Renal cortex interstitium (tissue), 11 donors: Measurements from ENCODE around the gene IGFL2. TPM values are rescaled to one million over a fixed set of nuclear protein-coding genes. Genes with fewer than 3 reads are reported as not detected.
"Not testable (repeated sequence)": the region's sequence is repeated elsewhere in the genome, so short reads cannot be mapped to it uniquely, and the experiment has no call there.

Source experiments
- DNase-seq, 11 donors: peaks; one replicate each; pipeline ENCODE4 v3.0.0-alpha.2; 2013; ENCODE audit warnings: low read depth in 9 of 11, low spot score in 4 of 11; ENCODE audit errors: extremely low read depth in 1 of 11
- polyA plus RNA-seq, 3 donors: library from polyadenylated mRNA; unstranded; fragments of 120-200 nt; gene quantifications; one replicate each; pipeline ENCODE4 v1.2.1, GENCODE V29; 2013; ENCODE audit not compliant: insufficient read length in 3 of 3

Gene IGFL2
- polyA plus RNA-seq, 3 donors: 0.09 TPM; not detected in 2

DNA sequence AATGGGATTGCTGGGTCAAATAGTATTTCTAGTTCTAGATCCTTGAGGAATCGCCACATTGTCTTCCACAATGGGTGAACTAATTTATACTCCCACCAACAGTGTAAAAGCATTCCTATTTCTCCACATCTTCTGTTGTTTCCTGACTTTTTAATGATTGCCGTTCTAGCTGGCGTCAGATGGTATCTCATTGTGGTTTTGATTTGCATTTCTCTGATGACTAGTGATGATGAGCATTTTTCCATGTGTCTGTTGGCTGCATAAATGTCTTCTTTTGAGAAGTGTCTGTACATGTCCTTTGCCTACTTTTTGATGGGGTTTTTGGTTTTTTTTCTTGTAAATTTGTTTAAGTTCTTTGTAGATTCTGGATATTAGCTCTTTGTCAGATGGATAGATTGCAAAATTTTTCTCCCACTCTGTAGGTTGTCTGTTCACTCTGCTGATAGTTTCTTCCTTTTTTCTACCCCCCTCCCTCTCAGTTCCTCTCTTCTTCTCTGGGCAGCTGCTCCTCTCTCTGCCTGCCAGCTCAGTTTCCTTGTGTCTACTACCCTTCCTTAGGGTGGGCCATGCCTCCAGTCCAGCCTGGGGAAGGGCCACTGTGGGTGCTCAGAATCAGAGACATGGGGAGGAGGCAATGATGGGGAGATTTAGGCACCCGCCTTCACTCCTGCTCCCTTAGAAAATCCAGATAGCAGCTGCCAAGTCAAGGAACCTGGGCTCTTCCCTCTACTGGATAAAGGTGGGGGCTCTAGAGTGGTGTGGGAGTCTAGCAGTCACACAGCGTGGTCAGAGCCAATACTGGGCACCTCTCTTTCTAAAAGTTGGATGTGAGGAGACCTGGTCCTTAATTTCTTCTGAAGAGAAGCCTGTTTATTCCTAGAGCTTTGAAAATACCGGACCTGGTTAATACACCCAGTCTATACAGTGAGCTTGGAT is 37.0 kb downstream of the IGFL2 start:
- DNase-seq: not testable (repeated sequence)

DNA sequence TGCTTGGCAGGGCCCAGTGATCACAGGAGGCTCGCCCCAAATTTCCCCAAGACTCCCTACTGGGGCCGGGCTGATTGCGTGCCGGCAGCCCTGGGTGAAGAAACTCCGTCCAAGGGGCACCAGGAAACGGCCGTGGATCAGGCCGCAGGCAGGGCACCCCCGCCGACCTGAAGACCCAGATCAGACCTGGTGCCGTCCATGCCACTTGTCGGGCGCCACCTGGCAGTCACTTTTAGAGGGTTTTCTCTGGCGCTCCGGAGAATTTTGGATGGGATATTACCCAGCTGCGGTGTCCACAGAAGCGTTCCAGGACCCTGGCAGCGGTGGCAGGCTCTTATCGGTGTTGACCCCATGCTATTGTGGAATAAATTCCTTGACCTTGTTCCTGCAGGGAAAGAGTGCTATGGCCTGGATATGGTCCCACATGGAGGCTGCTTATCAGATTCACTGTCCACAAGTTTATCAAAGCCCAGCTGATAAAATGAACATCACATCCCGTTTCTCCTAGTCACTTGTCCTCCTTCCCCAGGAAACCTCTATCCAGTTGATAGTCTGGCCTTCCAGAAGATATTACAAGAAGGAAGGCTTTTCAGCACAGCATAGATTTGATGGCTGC is 38.2 kb downstream of the IGFL2 start:
- no peak for DNase-seq

- no peak for DNase-seq
Observed at GRCh38 chr19:46186717-46187101, 38.7 kb downstream of the IGFL2 start.

GRCh38 chr19:46189971-46190888 is 42.2 kb downstream of the IGFL2 start:
- no peak for DNase-seq

GRCh38 chr19:46191356-46191755 is 43.3 kb downstream of the IGFL2 start:
- DNase-seq: no peak

- no peak for DNase-seq
Observed at GRCh38 chr19:46191972-46192371, 43.9 kb downstream of the IGFL2 start.

DNA sequence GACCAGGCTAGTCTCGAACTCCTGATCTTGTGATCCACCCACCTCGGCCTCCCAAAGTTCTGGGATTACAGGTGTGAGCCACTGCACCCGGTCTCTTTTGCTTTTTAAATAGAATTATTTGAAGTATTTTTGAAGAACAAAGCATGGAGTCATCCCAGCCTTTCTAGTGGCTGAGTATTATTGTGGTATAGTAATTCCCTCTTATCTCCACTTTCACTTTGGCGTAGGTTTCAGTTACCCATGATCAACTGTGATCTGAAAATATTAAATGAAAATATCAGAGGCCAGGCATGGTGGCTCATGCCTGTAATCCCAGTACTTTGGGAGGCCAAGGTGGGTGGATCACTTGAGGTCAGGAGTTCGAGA is 44.6 kb downstream of the IGFL2 start:
- not testable (repeated sequence) for DNase-seq

DNA sequence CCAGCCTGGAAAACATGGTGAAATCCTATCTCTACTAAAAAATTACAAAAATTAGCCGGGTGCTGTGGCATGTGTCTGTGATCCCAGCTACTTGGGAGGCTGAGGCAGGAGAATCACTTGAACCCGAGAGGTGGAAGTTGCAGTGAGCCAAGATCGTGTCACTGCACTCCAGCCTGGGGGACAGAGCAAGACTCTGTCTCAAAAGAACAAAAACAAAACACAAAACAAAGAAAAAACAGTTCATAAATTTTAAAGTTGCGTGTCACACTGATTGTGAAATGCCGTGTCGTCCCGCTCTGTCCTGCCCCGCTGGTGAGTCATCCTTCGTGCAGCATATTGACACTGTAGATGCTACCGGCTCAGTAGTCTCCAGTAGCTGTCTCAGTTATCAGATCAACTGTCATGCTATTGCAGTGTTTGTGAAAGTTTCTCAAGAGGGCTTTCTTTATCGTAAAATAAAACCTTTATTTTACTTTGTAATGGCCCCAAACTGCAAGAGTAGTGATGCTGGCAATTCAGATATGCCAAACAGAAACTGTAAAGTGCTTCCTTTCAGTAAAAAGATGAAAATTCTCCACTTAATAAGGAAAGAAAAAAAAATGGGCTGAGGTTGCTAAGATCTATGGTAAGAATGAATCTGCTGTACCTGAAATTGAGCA is 45.1 kb downstream of the IGFL2 start:
- DNase-seq: no peak

GRCh38 chr19:46193678-46194077 is 45.6 kb downstream of the IGFL2 start:
- no peak for DNase-seq

- DNase-seq: no peak
Observed at GRCh38 chr19:46195104-46195503, 47.1 kb downstream of the IGFL2 start.

DNA sequence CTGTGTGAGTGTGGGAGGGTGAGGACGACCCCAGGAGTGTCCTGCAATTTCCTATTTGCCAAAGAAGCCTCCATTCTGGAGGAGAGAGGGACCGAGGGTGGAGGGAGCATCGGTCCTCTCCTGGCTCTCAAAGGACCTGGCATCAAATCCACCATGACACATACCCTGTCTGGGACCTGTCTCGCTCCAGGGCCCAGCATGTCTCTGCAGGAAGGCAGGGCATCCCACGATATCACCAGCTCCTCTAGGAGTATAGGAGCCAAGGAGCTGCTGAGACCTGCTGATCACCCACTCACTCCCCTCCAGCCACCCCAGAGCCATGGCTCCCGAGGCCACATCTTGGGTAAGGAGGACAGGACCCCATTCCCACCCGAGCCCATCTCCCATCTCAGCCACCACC is 47.9 kb downstream of the IGFL2 start:
- DNase-seq: not testable (repeated sequence)

DNA sequence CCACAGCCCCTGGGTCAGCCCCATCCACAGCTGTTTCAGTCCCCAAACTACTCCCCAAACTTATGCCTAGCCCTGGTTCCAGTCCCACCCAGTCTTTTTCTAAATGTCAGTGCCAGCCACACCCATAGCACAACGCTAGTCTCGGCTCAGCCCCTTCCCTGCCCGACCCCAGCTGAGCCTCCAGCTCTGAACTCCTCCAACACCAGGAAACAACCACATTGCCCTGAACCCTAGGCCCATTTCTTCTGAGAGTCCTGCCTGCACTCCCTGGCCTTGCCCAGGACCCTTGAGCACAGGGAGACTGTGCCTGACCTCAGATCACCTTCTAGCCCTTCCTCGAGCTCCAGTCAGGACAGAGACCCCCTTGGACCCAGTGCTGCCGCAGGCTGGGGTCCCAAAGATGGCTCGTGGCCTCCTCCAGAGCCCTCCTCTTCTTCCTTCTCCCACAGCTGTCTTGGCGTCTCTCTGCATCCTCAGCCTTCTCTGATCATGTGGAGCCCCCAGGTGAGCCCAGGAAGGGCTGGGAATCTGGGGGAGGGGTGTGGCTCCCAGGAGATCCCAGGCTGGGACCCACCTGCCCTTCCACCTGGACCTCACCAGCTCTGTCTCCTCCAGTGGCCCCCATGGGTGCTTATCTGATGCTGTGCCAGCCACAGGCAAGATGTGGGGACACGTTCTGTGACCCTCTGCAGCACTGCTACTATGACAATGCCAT is 48.5 kb downstream of the IGFL2 start:
- no peak for DNase-seq

- no peak for DNase-seq
Observed at GRCh38 chr19:46197314-46198070, 49.5 kb downstream of the IGFL2 start.

DNA sequence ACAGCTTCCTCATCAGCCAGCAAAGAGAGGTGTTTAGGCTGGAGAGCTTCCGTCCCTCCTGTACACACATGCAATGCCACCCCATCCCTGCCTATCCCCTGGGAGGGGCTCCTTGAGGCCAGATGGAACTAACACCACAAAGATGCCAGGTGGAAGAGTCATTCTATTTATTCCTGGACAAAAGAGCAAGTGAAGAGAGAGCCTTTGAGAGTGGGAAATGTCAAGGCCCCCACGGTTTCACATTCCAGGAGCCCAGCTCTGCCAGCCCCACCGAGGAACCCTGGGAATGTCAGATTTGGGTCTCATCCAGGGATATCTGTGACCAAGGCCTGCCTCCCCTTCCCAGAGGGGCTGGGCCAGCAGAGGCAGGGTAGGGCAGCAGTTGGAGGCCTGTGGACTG is 50.7 kb downstream of the IGFL2 start:
- no peak for DNase-seq

- DNase-seq: no peak
Observed at GRCh38 chr19:46201454-46202310, 53.6 kb downstream of the IGFL2 start.

DNA sequence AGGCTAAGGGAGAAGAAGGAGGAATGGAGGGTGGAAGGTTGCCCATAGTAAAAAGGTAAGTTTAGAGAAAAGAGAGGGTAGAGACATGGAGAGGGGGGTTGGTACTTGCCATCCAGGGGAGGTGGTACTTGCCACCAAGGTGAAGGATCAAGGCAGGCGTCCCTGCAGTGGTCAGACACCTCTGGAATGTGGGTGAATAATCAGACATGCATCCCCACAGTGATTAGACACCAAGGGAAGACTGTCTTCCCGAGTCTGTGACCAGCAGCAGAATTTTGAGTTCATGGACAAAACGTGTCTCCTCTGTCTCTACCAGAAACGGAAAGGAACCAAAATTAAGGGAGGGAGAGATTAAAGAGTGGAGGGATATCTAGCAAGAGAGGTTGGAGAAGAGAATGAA is 54.4 kb downstream of the IGFL2 start:
- DNase-seq: no peak
